GM19025 (cell line): ENCODE data around the gene GRM8.

Experiments used
- ATAC-seq: cut with Tn5 transposase; IDR thresholded peaks from one replicate; pipeline ENCODE4 v1.9.1; 2021; ENCODE audit warnings: mild to moderate bottlenecking, low read depth, moderate library complexity; ENCODE audit not compliant: unreplicated experiment

Gene GRM8

DNA sequence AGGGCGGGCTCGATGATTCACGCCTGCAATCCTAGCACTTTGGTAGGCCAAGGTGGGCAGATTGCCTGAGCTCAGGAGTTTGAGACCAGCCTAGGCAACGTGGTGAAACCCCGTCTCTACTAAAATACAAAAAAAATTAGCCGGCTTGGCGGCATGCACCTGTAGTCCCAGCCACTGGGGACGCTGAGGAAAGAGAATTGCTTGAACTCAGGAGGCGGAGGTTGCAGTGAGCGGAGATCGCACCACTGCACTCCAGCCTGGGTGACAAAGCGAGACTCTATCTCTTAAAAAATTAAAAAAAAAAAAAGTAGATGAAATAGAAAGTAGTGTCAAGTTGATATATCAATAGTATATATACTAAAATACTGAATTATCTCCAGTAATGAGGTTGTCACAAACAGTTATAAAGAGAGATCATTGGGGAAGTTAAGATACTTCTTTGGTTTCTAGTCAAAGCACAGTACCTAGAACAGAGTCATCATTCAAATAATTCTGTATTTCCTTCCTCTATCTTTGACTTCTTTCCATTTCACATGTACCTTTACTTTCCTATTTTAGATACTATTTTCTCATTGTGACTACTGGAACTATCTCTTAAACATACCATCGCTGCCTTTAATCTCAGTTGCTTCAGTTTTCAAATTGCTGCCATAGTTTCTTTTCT lies 491.7 kb downstream of the GRM8 start:
- ATAC-seq = no peak

- ATAC-seq = no peak
Measured at GRCh38 chr7:126755381-126755780, 497.4 kb downstream of the GRM8 start.

DNA sequence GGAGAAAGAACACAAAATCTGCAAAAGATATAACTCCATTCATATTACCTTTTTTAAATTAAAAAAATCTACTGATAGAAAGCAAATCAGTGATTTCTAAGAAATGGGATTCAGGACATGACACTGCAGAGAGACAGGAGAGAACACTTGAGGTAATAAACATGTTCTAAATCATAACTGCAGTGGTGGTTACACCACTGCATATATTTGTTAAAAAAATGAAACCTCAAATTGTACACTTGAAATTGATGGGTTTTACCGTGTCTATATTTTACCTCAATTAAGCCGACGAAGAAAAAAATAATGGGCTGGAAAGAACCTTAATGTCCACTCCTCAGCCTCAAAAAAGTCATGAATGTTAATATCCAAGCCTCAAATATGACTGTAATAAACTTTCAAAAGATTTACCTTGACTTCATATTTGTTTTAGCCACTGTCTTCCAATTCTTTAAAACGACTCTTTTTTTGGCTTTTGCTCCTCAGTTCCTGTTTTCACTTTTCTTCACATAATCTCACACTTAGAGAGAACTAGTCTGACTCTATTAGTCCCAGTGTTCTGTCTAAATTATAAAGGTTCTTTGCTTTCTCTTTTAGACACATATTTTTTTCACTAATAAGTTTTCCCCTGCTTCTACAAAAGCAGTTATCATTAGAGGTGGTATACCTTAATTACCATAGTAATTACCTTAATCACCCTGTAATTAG lies 502.4 kb downstream of the GRM8 start:
- ATAC-seq = no peak

DNA sequence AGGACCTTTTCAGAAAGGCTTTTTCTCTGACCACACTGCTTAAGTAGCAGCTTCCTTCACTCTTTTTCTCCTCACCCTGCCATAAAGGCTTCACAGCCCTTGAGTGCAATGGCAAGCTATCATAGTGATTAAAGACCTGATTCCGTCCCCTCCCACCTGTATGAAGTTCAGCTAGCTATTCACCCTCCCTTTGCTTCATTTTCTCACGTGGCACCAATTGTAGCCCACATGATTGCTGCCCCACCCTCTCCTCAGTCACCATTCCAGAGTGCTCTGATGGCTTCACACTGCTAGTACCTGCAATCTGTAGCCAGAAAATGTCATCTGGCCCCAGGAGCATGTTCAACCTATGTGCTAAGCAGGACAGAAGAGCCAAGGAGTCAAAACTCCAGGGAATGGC lies 523.8 kb downstream of the GRM8 start:
- ATAC-seq = no peak

GRCh38 chr7:126727930-126728391 lies 524.8 kb downstream of the GRM8 start:
- ATAC-seq = no peak

GRCh38 chr7:126723966-126724544 lies 528.7 kb downstream of the GRM8 start:
- ATAC-seq = no peak

DNA sequence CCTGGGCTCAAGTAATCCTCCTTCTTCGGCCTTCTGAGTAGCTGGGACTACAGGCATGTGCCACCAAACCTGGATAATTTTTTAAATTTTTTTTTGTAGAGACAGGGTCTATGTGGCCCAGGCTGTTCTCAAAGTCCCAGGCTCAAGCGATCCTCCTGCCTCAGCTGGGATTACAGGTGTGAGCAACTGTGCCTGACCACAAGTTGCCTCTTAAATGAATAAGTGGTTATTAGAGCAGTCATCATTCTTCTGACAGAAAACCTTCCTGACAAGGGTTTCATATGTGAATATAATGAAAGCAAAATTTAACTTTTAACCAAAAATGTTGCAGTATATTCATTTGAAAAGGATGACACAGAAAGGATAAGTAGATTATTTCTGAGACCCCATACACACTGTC lies 532.5 kb downstream of the GRM8 start:
- ATAC-seq = peak; percentile 82

DNA sequence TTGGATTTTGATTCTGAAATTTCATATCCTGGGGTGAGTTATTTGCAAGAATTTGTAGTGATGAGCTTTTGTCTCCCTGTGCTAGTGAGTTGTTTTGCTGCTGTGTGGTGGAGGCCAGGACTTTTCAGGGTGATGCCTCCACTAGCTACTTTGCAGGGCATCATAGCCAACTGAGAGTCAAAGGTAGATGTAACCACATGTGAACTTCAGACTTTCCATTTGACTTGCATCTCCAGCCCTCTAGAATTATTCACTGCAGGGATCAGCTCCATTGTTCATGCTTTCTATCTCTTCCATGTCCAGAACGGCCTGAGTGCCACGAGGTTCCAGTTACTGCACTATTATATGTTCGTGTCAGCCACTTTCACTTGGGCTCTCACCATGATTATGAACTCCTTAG lies 534.3 kb downstream of the GRM8 start:
- peak; percentile 40 for ATAC-seq

DNA sequence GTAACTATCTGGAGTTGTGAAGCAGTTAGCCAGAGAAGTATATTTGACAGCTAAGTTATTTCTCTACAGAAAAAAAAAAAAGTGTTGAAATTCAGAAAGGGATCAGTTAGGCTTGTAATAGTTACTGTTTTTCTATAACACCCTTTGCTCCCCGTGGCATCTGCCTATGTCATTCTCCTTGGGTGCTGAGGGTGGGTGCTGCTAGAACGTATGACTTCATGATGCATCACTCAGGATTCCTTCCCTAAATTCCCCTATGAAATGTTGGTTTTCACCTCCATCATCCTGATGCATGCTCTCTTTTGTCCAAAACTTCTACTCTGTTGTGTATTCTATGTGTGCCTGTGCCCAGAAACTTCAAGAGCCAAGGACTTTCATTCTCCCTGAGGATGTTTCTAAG lies 536.4 kb downstream of the GRM8 start:
- no peak for ATAC-seq

- no peak for ATAC-seq
Measured at GRCh38 chr7:126715076-126715475, 537.7 kb downstream of the GRM8 start.

GRCh38 chr7:126702242-126703016 lies 550.3 kb downstream of the GRM8 start:
- peak; percentile 39 for ATAC-seq

DNA sequence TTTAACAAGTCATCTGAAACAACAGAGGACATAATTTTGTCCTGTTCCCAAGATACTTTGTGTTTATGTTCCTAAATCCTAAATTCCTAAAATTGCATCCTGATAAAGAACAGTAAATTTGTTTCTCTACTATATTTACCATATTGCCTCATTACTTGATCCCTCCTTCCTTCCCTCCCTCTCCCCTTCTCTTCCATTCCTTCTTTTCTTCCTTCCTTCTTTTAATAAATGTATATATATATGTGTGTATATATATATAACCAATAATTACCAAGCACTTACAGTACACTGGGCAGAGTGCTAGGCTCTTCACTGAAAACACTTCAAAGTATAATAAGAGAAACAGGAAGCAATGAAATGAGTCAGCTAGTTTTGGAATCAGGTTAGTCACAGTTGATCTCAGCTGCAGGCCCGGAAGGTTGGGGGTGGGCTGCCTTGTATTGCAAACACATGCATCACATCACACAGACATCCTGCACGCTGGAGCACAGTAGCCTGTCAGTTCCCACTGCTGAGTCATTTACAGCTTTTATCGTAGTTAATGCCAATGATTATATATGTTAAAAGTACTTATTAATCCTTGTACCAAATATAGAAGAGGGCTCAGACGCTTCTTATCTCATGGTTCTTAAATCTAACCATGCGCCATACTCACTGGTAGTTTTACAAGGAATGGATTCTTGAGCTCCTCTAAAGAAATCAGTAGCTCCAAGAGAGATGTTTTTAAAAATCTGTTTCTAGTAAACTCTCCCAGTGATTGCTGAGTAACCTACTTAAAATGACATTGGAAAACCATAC lies 551.7 kb downstream of the GRM8 start:
- ATAC-seq = peak; percentile 80

DNA sequence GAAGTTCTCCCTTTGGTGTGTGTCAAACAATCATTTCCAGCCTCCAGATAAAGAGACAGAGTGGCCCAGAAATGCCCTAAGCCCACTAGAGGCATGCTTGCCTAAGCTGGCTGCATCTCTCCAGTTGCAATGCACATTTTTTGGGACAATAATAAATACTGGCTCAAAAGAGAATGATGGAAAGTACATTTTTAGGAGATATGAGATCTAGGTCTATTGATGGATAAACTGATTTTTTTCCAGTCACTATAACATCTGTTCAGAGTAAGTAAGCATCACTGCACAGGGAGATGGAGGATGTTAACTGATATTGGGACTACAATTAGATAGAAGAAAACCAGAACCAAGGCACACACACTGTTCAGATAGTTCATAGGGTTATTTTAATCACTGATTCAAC lies 553.0 kb downstream of the GRM8 start:
- ATAC-seq = no peak

DNA sequence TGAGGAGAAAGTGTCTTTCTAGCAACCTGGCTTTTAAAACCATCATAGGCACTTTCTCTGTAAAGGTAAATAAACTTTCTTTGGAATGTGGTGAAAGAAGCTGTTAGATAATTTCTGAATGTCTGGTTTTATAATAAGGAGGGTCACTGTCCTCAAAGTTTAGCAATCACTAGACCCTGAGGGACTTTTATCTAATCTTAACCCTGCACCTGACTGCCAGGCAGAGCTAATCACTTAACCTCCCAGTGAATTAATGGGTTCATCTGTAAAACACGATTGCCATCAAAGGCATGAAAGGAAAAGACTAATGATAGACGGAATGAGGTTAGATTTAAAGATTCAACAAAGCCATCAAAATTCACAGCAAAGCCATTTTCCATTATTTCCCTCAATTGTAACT lies 553.8 kb downstream of the GRM8 start:
- ATAC-seq = no peak

- no peak for ATAC-seq
Measured at GRCh38 chr7:126698446-126698845, 554.3 kb downstream of the GRM8 start.

- peak; percentile 33 for ATAC-seq
Measured at GRCh38 chr7:126696256-126697038, 556.3 kb downstream of the GRM8 start.

DNA sequence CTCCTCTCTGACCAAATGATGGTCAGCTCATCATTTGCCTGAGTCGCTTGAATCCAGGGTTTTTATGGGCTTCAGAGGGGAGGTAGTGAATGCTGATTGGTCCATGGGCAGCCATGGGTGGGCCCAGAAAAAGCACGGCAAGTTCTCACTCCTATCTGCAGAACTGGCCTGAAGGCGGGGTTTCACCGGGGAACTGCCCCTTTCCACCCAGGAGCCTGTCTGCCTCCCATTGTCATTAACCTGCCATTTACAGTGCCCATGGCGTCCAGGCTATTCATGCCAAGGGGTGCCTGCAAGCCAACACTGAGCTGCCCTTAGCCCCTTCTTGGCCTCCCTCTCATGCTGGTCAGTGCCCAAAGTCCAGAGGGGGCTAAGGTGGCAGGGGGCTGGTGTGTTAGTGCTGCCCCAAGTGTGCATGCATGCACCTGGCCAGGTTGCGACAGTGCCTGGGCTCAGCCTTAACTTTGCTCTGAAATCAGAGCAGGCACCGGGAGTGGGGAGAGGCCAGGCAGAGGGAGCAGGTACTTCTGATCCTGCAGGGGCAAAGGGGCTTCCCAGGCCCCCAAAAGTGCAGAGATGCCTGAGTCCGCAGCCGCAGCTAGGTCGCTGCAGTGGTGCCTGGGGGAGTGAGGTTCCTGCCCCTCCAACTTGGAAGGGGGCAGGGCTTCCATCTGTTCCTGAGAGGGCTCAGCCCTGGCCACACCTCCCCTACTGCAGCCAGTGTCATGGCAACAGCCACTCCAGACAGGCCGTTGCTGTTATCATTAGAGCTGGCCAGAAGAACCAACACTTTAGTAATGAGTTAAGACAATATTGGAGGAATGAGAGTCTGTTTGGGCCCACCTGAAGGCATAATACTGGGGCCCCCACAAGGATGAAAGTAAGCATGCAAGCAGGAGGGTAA lies 561.6 kb downstream of the GRM8 start:
- no peak for ATAC-seq

DNA sequence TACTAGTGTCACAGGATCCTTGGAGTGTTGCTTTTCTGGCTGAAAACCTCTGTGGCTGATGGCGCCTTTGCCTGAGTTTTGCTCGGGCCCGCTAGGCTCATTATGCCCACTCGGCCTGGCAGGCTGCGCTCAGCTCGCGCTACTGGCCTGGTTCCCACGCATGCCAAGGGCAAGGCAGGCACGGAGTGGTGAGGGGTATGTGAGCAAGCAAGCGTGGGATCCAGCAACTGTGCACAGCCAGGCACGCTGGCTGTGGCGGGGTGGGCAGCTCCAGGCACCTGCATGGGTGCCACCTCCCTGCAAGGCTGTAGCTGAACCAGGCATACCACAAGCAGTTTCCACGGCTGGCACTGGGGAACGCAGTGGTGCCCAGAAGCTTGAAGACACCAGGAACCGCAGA lies 562.6 kb downstream of the GRM8 start:
- ATAC-seq = no peak

DNA sequence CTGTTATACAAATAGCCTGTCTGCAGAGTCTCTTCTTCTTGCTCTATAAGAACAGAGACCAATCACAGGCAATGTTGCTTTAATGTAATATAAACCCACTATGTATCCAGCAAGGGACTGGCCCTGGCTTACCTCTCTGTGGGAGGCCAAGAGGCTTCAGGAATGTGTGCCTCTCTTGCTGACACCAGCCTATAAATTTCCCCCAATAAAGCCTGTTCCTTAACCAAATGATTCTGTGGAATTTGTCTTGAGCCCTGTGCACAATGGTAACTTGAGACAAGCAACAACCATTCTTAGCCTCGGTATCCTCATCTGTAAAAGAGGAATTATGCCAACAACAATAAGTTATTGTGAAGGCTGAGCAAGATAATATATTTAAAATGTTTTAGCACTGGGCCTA lies 563.7 kb downstream of the GRM8 start:
- ATAC-seq = no peak
